Right cardiac atrium (tissue), 5 donors: Measurements from ENCODE around the gene DAAM2. TPM values are rescaled to one million over a fixed set of nuclear protein-coding genes. Genes with fewer than 3 reads are reported as not detected.

ENCODE experiments used
- ATAC-seq, 2 donors: fragments of 200-7000 bp; cut with Tn5 transposase; one replicate each; pipeline versions ENCODE4 v1.8.0 to v1.9.1; 2020; ENCODE audit warnings: moderate library complexity in 2 of 2, mild to moderate bottlenecking in 1 of 2
- DNase-seq, 3 donors: peaks; one replicate each; pipeline ENCODE4 v3.0.0-alpha.2; 2020
- H3K27ac ChIP-seq: one replicate; pipeline ENCODE4 v1.5.1; 2013; ENCODE audit warnings: mild to moderate bottlenecking, low read length, control low read depth, moderate library complexity
- H3K27me3 ChIP-seq: one replicate; pipeline ENCODE4 v1.6.1; 2013; ENCODE audit not compliant: control insufficient read depth, insufficient read depth
- H3K4me1 ChIP-seq: one replicate; pipeline ENCODE4 v1.6.1; 2013; ENCODE audit warnings: low read length; ENCODE audit not compliant: control insufficient read depth, insufficient read depth
- H3K4me3 ChIP-seq: one replicate; pipeline ENCODE4 v1.5.1; 2013; ENCODE audit warnings: low read length, control low read depth
- H3K9me3 ChIP-seq: one replicate; pipeline ENCODE4 v1.6.1; 2013; ENCODE audit warnings: low read length; ENCODE audit not compliant: control insufficient read depth
- WGBS: extraction: QIAGEN DNeasy Blood & Tissue Kit; methylation state at CpG from one replicate; pipeline ENCODE4 v1.1.7; 2013; 5-methylcytosine and 5-hydroxymethylcytosine counted together
- intact Hi-C, 4 donors: fragments of 100-400 bp; cut with DNase I; formaldehyde crosslinking; loops; one replicate each; pipeline versions ENCODE4 v1.11.0 to v1.14.0; 2022 to 2023
- polyA plus RNA-seq: library from polyadenylated mRNA; stranded (reverse); fragments of 200-250 nt; gene quantifications from one replicate; pipeline ENCODE4 v1.2.3, GENCODE V29; 2013
- total RNA-seq, 4 donors: library from RNA; stranded (reverse); fragmentation: NEBNext Ultra II Directional; extraction: Animal tissue kit (Norgen Biotek cat#: 25700); gene quantifications; one replicate each; pipeline ENCODE4 v1.2.1, GENCODE V29; 2021
- donor health status: healthy with polysubstance abuse.
- donor health status: DM: no; HTN: yes; CAD: no.
- donor health status: DM: no; HTN: no; CAD: no.
- donor health status: DM: no; HTN: yes; CAD: no; lungs with severe emphysema.
- donor health status: DM: yes; HTN: yes; CAD: no.

Gene DAAM2
- total and polyA plus RNA-seq, 5 donors: 7.2 to 11.5 (median 9.9) TPM

DNA sequence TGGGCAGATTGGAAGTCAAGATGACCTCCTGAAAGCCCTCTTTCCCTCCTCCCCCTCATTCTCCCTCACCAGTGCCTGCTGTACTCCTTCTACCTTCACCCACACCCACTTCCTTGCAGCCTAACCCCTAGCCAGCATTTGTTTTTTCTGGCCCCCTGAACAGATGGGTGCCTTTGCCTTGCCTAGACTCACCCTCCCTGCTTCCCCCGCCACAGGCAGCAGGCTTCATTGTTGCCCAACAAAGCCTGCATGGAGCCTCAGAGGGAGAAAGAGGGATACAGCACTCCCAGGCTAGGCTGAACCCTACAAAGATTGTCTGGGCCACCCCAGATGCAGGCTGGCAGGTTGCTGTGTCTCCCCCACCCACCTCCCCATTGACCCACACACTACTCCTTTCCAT is 139.4 kb downstream of the DAAM2 start:
- ATAC-seq: no peak
- no peak for DNase-seq
- Histone ChIP-seq H3K27me3 (no peaks in the 10 kb centered on the region), H3K27ac (peak overlapping the region; percentile 39), H3K4me3 (peak overlapping the region; percentile 16), H3K9me3 (no peaks in the 10 kb centered on the region), H3K4me1 (peaks cover 13% of the 10 kb centered on the region)
- intact Hi-C loops: no loop called here
- 75% methylated on average over 1 of the region's 1 CpG for WGBS

DNA sequence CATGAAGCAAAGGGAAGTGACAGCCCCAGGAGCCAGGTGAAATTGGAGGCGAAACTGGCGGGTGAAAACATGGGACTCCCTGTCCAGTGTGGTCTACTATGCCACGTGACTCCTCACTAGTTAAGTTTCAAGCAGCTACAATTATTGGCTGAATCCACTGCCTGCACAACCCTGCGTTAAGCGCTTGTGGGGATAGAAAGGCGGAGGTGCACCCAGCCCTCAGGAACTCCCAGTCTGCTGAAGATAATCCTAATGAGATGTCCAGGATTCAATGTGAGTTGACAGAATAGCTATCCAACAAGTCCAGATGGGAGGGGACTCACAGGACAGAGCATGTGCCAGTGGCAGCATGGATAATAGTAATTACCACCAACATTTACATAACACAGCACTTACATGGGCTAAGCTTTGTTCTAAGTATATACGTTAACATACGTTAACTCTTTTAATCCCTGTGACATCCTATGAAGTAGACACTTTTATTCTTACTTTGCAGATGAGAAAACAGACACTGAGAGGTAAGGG is 140.3 kb downstream of the DAAM2 start:
- DNase-seq (no peak), ATAC-seq (no peak)
- peaks cover 10% of the 10 kb centered on the region for H3K4me1 ChIP-seq
- 83% methylated on average over 8 of the region's 8 CpGs for WGBS
- peak overlapping the region; percentile 71 for H3K4me3 ChIP-seq
- no peaks in the 10 kb centered on the region for H3K27me3 ChIP-seq
- H3K27ac ChIP-seq: no peak overlapping the region
- no peaks in the 10 kb centered on the region for H3K9me3 ChIP-seq
- intact Hi-C loops: no loop called here

DNA sequence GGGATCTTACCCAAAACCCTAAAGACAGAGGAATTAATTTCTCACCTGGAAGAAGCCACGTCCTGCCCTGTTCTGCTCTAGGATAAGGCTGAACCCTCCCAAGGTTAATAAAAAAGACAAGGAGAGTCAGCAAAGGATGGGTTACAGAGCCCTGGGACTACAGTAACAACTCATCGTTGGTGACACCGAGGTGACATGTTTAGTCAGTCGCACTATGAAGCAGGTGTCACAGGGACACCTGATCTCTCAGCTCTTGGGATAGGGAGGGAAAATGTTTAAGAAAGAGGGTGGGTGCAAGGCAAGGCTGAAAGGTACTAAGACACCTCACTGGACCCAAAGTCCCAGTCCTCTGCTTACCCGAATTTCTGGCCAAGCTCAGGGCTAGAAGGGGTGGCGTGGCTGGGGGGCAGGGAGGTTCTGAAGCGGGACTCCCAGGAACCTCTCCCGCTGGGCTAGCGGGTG is 141.5 kb downstream of the DAAM2 start:
- intact Hi-C loops: no loop called here
- Histone ChIP-seq H3K27me3 (no peaks in the 10 kb centered on the region), H3K4me3 (peak overlapping the region; percentile 71), H3K27ac (peak overlapping the region; percentile 21), H3K4me1 (peaks cover 10% of the 10 kb centered on the region), H3K9me3 (no peaks in the 10 kb centered on the region)
- WGBS: 18% methylated on average over 9 of the region's 9 CpGs
- ATAC-seq (no peak), DNase-seq (no peak)

DNA sequence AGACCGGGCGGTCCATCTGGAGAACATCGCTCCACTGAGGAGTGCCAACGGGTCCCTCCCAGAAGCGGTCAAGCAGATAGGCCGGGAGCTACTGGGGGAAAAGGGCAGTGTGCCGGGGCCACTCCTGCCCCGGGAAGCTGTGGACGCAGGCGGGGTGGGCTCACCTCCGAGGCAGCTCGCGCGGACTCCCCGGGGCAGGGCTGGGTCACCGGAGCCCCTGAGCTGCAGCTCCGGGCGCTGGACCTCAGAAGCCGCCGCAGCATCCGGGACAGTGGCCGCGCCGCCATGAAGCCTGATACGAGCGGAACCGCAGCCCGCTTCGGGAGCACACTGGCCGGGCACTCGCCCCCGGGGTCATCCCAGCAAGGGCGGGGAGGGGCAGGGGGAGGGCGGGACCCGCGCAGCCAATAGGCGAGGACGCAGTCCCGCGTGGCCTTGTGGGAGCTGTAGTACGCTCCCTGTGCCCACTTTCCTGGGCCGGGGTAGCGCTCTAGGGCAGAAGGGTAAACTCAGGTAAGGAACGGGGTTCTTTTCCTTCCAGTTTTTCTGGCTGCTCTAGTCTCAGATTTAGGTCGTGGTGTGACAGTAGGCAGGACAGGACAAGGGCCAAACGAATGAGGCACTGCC is 142.1 kb downstream of the DAAM2 start, which contains the start of gene MOCS1:
TSS of gene MOCS1 (minus strand) at position 332 of the 627 bp plus-strand sequence. CDS start at position 287, 45 bp downstream.
- peak within 1 kb of the TSS; percentile 71 for H3K4me3 ChIP-seq
- peaks cover 8% of the 10 kb centered on the region for H3K4me1 ChIP-seq
- 2% methylated on average over 46 of the region's 46 CpGs for WGBS
- ATAC-seq: peak; percentile 97 to 99
- H3K27ac ChIP-seq: peak within 1 kb of the TSS; percentile 57
- peak; percentile 91 to 96 (median 96) for DNase-seq
- H3K9me3 ChIP-seq: no peaks in the 10 kb centered on the region
- H3K27me3 ChIP-seq: no peaks in the 10 kb centered on the region
- intact Hi-C loops: no loop called here

DNA sequence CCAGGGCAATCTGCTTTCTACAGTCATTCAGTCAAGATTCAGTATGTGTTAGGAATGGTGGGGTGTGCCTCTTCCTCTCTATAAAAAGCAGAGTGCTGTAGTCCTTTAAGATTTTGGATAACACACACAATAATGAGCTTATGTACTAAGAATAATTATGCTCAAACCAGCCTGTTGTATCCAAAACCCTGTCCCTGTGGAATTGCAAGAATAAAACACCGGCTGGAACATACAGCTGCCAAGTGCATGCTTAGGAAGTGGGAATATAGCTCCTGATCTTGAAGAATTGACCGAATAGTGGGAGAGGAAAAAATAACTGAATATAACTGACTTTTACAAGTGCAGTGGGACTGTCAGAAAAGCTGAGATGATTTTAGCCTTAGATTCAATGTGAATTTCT is 143.1 kb downstream of the DAAM2 start:
- intact Hi-C loops: no loop called here
- ATAC-seq (no peak), DNase-seq (no peak)
- no peaks in the 10 kb centered on the region for H3K9me3 ChIP-seq
- H3K27ac ChIP-seq: no peak overlapping the region
- 42% methylated on average over 2 of the region's 2 CpGs for WGBS
- H3K27me3 ChIP-seq: no peaks in the 10 kb centered on the region
- no peak overlapping the region for H3K4me3 ChIP-seq
- peaks cover 8% of the 10 kb centered on the region for H3K4me1 ChIP-seq

DNA sequence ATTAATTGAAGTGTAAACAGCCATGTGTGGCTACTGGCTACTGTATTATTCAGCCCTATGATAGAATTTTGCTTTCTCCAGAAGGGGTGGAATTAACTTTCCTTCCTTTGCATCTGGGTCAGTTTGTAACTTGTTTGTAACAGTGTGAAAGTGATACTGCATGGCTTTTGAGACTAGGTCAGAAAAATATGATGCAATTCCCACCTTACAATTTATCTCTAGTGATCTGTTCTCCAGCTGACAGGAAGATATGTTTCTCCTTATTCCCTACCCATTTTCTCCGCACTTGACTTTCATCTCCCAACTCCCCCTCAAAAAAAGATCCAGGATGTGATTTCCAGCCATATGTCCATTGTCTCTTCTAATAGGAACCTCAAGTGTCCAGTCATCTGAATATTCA is 144.7 kb downstream of the DAAM2 start:
- ATAC-seq: no peak
- DNase-seq: no peak
- Histone ChIP-seq H3K4me1 (peaks cover 5% of the 10 kb centered on the region), H3K27me3 (no peaks in the 10 kb centered on the region), H3K27ac (no peak overlapping the region), H3K4me3 (no peak overlapping the region), H3K9me3 (no peaks in the 10 kb centered on the region)
- intact Hi-C loops: no loop called here
- 88% methylated on average over 1 of the region's 1 CpG for WGBS

DNA sequence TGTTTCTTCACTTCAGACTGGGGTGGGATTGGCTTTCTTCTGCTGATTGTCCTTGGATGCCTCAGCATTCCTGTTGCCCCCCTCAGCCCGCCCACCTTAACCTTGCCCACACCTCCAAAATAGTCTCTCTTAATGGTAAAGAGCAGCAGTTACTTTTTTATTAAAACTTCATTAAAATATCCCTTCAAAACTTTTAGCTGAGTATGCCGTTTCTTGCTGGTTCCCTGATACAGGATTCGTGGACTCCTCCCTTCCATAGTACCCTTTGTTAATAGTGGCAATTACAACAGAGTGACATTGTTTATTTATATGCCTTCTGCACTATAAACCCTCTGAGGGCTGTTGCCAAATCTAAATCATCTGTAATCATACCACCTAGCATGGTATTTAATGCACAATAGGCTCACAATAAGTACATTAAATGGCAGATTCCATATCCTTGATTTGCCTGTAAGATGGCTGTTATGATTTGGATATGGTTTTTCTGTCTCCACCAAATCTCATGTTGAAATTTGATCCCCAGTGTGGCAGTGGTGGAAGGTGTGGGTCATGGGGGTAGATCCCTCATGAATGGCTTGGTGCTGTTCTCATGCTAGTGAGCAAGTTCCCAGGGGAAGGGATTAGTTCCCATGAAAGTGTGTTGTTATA is 145.6 kb downstream of the DAAM2 start:
- H3K27me3 ChIP-seq: no peaks in the 10 kb centered on the region
- H3K9me3 ChIP-seq: no peaks in the 10 kb centered on the region
- no peak overlapping the region for H3K27ac ChIP-seq
- ATAC-seq (no peak), DNase-seq (no peak)
- intact Hi-C loops: no loop called here
- 83% methylated on average over 3 of the region's 3 CpGs for WGBS
- H3K4me1 ChIP-seq: peaks cover 4% of the 10 kb centered on the region
- H3K4me3 ChIP-seq: no peak overlapping the region

DNA sequence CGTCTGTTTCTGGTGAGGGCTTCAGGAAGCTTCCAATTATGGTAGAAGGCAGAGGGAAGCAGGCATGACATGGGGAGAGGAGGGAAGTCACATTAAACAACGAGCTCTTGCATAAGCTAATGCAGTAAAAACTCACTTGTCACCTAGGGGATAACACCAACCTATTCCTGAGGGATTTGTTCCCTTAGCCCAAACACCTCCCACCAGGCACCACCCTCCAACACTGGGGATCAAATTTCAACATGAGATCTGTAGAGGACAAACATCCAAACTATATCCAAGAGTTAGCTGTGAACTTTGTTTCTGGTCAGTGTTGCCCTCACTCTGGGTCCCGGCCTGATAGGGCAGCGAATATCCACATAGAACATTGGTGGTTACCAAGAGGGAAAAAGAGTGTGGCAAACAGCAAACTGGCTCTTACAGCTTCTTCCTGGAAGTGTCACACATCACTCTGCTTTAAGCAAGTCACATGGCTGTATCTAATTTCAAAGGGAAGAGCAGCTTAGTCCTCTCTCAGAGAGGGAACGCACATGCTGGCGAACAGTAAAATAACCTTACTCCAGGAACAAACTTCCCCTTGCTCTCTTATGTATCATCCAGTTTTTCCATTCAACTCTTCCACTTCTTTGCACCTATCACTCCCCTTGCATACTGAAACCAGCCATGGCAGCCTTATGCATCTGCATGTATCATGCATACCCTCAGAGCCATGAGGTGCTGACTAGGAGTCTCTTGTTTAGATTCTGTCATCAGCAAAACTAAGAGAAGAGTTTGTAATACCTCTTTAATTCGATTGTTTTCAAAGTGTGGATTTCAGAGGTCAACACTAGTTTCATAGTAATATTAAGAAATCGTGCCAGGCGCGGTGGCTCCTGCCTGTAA is 146.8 kb downstream of the DAAM2 start:
- Histone ChIP-seq H3K27ac (peak overlapping the region; percentile 30), H3K4me3 (no peak overlapping the region), H3K27me3 (no peaks in the 10 kb centered on the region), H3K9me3 (no peaks in the 10 kb centered on the region), H3K4me1 (peaks cover 4% of the 10 kb centered on the region)
- intact Hi-C loops: no loop called here
- DNase-seq: no peak
- no peak for ATAC-seq
- 63% methylated on average over 10 of the region's 10 CpGs for WGBS

DNA sequence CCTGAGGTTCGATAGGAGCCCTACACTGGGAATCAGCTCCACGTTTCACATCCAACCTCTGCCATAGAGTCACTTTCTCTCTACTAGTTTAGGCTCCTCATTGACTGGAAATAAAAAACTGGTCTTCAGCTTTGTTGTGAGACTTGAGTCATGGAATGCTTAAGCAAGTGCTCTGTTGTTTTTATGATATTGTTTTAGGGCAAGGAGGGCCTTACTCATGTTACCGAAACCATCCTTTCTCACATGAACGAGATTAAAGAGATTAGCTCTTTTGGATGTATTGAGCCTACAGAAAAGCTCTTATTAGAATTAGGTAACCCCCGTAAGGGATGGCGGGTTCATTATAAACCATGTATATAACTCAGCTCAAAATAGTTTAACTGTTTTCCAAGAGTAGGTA is 149.0 kb downstream of the DAAM2 start:
- DNase-seq (no peak), ATAC-seq (no peak)
- peaks cover 4% of the 10 kb centered on the region for H3K4me1 ChIP-seq
- H3K27me3 ChIP-seq: no peaks in the 10 kb centered on the region
- H3K9me3 ChIP-seq: no peaks in the 10 kb centered on the region
- H3K27ac ChIP-seq: no peak overlapping the region
- WGBS: 91% methylated on average over 6 of the region's 6 CpGs
- intact Hi-C loops: no loop called here
- no peak overlapping the region for H3K4me3 ChIP-seq

DNA sequence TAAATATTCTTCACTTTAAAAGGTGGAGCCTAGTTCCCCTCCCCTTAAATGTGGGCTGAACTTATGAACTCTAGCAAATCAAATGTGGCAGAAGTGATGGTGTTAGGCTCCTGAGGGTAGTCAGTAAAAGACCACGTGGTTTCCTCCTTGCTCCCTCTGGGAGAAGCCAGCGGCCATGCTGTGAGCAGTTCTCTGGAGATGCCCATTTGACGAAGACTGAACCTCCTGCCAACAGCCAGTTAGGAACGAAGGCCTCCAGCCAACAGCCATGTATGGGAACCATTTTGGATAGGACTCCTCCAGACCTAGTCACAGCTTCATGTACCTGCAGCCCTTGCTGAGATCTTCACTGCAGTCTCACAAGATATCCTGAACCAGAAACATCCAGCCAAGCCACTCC is 149.6 kb downstream of the DAAM2 start:
- intact Hi-C loops: no loop called here
- Histone ChIP-seq H3K9me3 (no peaks in the 10 kb centered on the region), H3K4me1 (peaks cover 4% of the 10 kb centered on the region), H3K4me3 (no peak overlapping the region), H3K27ac (no peak overlapping the region), H3K27me3 (no peaks in the 10 kb centered on the region)
- no peak for DNase-seq
- ATAC-seq: no peak
- WGBS: 80% methylated on average over 4 of the region's 4 CpGs
